ENCODE data around the gene LSS.

- TF ChIP-seq POLR2AphosphoS5 (IDR thresholded peaks at IDR 0.05; ENCODE audit: borderline replicate concordance, low read depth, low read length) (no peak), EZH2 (IDR thresholded peaks at IDR 0.05) (no peak)
Observed at GRCh38 chr21:46190491-46191131, 38.0 kb downstream of the LSS start.
